AG08395 (cell line): ENCODE results near the gene CDH5.
A peak's percentile ranks its signal among the peaks of the same experiment; 100 is the strongest.

Source experiments
- DNase-seq: peaks from one replicate; pipeline ENCODE4 v3.0.0; 2012; ENCODE audit warnings: mixed read lengths, low spot score

Gene CDH5

DNA sequence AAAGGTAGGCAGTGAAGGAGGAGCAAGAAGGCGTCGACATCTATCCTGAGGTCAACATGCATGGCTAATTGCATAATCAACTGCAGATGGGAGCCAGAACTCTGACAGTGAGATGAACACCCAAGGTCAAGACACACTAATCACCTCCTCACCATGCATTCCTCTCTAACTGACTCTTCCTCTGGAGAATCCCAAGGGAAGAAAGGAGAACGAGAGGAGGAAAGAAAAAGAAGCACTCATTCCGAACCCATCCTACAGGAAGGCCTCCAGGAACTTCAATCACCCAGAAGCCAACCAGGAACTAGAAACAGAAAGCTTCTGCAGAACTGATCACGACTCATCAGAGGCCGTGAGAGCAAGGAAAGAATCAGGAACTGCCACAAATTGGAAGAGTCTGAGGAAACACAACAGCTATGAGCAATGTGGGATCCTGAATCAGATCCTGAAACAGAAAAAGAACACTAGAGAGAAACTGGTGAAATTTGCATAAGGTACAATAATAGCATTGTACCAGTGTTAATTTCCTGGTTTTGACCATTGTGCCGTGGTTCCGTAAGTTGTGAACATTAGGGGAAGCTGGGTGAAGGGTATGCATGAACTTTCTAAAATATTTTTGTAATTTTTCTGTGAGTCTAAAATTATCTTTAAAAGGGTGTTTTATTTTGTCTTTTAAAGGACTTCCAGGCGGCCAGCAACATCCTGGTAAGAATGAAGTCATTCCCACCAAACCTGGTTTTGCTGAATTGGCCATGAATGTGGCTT, 50.6 kb downstream of the CDH5 start:
- DNase-seq, result peak; percentile 80

DNA sequence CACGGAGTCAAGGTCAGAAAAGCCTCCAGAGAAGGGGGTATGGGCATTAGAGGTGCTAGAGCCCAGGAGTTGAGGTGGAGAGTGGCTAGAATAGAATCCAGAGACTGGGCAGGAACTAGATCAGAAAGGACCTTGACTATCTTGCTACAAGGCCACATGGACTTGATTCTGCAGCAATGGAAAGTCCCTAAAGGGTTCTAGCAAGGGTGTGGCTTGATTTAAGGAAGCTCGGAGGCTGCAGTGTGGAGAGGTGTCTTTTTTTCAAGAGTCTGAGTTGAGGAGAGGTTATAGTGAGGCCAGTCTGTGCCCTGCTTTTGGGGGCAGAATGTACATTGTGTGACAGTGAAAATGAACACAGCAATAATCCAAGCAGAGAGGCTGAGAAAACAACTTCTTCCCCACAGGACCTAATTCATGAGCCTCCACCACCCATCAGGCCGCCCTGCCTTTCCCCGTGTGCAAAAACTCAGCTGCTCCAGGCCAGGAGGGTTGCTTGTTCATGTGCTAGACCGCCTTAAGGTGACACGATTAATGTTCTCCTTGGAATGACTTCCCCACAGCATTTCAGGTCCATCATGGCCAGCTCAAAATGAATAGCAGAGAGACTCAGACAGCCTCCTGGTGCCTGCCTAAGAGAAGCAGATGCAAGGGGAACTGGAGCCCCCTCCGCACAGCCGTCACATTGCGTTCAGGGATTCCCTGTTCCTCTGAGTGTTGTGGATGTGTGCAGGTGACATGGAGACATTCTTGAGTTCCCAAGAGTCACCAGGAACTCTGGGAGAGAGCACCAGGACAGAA, 51.9 kb downstream of the CDH5 start:
- DNase-seq, result no peak

DNA sequence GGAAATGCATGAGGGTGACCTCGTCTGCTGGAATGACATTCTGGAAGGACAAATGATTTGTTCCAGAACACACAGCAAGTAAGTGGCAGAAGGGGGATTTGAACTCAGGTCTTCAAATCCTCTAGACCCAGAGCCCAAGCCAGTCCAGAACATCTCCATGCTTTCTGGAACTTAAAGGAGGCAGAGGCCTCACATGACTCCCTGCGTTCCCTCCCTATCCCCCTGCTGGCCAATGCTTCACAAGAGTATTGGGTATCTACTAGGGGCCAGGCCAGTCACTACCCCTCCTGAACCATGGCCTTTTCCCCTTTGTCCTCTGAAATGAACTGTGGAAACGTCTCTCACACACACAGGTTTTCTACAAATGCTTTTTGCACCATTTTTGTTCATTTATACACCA, 53.0 kb downstream of the CDH5 start:
- no peak for DNase-seq

DNA sequence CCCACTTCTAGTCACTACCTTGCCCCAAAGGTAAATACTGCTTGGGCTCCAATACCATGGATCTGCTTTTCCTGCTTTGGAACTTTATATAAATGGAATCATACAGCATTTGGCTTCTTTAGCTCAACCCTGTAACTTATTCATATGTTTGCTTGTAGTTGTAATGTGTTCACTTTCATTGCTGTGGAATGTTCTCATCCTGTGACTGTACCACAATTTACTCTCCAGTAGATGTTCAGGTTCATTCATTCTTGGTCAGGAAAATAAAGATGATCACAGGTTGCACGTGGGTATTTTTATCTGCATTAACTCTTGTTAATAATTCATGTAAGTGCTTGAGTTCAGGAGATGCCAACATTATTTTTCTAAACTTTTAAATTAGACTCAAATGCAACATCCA, 53.9 kb downstream of the CDH5 start:
- no peak for DNase-seq

DNA sequence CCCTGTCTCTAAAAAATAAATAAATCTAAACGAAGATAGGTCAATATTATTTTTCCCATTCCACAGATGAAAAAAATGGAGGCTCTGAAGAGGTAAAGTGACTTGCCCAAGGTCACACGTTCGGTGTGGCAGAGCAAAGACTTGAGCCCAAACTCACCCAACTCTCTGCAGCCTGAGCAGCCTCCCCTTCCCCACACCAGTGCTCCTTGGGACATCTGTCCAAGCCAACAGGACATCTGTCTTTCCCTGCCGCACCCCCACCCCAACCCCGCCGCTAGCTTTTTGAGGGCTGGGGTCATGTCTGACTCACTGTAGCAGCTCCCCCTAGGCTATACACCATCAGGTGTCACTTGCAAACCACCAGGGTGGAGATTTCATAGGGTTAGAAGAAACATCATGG, 55.4 kb downstream of the CDH5 start:
- DNase-seq, result no peak

DNA sequence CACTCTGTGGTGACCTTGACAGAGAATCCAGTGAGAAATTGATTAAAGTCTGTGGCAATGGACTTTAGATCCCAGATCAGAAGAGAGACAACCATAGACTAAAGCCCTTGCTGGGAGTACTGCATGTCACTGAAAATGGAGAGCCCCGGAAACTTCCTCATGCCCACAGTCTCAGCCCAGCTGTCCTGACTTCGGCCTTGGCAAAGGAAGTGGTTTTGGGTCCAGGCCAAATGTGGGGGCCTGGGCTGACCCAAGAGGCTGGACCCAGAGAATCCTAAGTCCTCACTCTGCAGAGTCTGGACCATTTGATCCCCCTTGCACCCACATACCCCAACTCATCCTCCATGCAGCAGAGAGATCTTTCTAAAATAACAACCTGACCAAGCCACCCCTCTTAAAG, 55.9 kb downstream of the CDH5 start:
- DNase-seq, result no peak

DNA sequence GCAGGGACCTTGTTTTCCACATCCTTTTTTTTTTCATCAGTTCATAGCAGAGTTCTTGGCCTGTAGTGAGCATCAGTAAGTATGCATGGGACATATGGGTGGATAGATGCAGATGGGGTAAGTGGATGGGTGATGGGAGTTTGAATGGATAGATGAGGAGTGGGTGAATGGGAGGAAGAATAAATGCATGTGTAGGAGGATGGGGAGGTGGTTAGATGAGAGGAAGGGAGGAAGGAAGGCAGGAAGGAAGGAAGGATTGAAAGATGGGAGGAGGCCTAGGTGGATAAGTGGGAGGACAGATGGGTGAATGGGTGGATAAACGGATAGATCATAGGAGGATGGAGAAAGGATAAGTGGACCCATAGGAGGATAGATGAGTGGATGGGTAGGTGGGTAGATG, 56.7 kb downstream of the CDH5 start:
- DNase-seq, result no peak

DNA sequence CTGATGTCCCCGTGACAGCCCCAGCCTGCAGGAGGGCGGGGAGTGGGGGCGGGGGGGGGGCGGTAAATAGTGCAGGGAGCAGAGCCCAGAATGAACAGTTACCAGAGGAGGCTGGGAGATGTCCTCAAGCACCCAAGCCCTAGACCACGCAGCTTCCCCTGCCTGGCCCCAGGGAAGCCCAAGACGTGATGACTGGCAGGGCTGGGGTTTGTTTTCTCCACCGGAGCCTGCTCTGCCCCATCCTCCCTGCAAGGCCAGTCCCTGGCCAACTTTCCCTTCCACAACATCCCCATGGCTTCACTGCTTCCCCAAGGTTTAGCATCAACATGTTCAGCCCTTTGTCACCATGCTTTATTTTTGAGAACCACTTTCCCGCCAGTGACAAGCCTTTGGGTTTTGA, 59.2 kb downstream of the CDH5 start:
- no peak for DNase-seq

DNA sequence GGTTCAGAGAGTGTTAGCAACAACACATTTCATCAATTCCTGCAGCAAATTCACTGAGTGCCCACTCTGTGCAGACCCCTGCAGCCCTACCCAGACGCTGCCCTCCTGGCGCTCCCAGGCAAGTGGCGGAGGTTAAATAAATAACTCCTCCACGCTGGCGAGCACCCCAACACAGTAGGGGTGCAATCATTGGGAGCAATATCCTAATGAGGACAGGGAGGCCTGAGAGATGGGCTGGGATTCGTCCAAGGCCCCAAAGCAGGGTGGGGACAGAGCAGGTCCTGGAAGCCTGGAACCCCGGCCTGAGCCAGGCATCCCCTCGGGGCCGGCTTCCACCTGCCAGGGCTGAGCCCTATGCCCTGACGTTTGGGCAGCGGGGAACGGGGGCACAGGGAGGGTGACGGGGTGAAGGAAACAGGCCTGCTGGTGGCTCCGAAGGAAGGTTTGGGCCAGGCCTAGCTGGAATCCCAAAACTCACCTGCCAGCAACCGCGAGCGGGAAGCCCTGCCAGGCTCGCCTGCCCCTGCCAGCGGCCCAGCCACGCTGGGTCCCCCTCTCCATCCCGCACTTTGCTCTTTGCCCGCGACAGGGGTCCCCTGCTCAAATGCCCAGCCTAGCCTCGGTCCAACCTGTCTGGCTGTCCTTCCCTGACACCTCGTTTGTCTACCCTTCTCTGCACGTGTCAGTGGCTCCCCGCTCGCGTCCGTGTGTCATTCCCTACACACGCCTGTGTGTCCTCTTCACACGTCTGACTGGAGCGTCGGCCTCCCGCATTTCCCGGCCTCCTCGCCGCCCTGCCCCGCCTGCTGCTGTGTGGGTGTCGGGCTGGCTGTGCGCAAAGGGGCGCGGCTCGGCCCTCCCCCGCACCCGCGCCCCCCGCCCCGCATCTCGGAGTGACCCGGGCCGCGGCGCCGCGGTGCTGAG, 59.9 kb downstream of the CDH5 start:
- no peak for DNase-seq

DNA sequence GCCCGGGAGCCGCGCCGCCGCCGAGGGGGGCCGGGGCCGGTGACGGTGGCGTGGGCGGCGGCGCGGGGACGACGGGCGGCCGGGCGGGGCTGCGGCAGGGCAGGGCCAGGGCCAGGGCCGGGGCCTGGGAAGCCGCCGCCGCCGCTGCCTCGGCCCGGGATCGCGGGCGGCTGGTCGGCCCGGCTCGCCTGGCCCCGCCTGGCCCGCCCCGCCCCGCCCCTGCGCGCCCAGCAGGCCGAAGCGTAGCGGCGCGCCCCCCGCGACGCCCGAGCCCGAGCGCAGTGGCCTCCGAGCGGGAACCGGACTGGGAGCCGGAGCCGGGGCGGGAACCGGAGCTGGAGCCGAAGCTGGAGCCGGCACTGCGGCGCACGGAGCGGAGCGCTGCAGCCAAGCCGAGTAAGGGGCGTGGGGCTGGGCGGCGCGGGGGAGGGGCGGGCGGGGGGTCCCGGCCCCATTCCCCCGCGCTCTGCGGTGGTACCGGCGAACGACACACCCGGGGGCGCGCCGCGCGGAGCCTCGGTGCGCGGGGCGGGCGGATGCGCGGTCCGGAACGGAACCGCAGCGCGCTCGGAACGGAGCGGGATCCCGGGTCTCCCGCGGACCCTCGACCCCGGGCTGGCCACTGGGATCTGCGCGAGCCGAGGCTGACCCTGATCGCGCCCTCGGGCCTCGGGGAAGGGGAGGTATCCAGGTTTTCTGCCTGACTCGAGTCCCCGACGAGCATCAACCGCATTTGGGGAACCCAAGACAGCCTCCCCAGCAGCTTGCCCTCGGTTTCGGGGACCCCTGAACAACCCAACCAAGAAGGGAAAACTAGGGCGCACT, 60.8 kb downstream of the CDH5 start, which contains the start of gene BEAN1:
TSS of gene BEAN1 (plus strand) at position 260 of the 825 bp plus-strand sequence. CDS start 10,382 bp downstream, outside the sequence.
- peak; percentile 48 for DNase-seq

DNA sequence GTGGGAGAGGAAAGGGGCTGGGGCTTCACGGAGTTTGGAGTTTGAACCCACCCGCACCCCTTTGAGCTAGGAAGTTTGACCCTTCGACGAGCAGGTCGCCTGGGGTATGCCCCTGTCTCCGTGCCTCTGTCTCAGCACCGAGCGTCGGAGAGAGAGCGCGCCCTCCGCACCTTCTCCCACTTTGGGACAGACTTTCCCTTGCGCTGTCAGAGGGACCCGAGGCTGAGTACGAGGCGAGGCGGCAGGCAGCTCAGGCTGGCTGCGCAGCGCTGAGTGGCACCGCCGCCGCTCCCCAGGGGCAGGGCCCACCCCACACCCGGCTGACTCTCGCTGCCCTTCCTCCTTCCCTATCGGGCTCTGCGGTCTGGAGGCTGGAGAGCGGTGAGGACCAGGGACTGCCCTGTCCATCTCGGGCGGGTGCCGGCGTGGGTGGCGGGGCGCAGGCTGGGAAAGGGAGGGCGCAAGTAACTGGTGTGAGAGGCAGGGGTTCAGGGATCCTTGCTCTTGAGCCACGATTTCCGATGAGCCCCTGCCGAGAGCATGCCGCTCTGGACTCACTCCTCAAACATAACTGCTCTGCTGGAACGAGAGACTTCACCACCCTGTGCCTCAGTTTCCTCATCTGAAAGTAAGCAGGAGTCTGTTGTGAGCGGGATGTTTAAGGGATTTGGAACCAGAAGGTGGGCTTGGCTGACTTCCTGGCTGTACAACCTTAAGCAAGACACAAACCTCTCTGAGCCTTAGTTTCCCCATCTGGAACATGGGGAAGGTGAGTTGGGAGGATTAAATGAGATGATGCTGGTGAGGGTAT, 61.6 kb downstream of the CDH5 start:
- no peak for DNase-seq

DNA sequence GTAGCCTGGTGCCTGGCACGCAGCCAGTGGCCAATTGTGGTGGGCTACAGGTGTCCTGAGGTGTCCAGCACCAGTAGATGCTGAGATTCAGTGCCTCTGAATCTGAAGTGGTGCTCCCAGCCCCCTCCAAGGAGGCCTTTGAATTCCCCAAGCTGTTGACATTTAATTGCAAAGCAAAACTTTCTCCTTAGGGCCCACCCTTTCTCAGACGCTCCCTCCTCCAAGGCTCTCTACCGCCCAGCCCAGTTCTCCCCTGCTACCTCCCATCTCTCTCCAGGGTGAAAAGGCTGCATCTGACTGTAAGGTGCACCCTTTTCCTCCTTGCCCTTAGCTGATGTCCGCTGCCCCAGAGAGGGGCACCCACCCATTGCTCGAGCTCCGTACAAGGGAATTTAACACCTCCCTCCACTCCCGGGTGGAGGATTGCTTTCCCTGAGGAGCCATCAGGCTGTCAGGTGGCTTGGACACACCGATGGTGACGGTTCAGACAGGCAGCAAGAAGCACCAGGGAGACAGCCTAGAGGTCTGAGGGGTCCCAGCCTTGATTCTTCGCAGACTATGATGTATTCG, 62.3 kb downstream of the CDH5 start:
- no peak for DNase-seq

DNA sequence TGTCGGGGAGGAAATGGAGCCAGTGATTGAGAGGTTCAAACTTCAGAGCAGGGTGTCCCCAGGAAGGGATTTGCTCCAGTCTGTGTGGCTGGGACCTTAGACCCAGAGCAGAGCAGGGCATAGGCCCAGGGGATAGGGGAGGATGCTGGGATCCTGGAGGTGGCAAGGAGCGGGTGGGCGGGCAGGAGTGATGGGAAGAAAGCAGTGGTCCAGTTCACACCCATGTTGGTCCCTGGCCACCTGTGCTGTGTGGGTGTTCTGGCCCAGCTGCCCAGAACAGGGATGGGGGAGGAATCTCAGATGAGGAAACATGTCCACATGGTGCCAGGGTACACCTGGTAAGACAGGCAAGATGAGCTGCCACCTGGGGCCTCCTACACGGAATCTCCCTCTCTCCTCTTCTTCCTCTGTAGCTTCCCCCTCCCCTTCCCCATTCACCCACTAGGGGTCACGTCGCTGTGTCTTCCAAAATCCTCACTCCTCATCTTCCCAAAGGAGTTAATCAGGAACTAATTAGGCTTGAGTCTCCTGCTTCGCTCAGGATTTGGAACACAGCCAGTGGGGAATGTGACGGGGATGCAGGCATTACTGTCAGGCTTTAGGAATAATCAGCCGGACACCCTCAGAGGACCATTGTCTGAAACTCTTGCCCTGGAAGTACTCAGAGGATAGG, 62.9 kb downstream of the CDH5 start:
- no peak for DNase-seq

DNA sequence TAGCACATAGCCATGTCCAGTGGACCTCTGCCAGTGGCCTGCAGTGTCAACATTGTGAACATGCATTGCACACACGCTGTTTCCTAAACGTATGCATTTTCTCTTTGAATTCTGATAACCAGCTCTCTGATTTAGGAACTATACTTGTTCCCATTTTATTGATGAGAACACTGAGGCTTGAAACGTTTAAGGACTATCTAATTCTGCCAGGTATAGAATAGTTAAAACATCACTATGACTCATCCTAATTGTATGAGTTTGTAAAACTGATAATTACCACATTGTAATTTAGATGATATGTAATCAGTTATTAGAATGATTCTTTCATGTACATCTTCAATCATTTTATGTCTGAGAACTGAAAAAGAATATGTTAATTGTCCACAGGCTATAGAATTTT, 63.7 kb downstream of the CDH5 start:
- DNase-seq, result no peak

DNA sequence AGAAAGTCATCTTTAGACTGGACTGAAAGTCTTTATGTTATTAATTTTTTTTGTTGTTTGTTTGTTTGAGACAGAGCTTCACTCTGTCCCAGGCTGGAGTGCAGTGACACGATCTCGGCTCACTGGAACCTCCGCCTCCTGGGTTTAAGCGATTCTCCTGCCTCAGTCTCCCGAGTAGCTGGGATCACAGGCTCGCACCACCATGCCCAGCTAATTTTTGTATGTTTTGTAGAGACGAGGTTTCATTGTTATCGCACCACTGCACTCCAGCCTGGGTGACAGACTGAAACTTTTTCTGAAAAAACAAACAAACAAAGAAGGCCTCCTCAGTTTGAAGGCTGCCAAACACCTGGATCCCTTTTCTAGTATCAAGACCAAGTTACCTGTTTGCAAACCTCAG, 65.3 kb downstream of the CDH5 start:
- no peak for DNase-seq

DNA sequence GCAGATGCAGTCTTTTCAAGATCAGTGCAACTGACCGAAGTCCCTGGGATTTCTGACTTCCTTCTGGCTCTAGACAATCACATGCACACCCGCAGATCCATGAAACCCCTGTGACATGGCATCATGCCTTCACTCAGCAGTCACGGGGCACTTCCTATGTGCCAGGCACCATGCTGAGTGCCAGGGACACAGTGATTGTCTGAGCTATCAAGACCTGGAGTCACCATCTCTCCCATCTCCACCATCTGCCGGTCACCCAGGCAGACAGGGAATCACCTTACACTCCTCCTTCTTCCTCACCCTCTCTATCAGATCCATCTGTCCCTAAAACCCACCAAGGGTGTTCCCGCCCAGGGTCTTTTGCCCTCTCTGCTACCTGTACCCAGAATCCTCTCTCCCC, 65.9 kb downstream of the CDH5 start:
- no peak for DNase-seq

DNA sequence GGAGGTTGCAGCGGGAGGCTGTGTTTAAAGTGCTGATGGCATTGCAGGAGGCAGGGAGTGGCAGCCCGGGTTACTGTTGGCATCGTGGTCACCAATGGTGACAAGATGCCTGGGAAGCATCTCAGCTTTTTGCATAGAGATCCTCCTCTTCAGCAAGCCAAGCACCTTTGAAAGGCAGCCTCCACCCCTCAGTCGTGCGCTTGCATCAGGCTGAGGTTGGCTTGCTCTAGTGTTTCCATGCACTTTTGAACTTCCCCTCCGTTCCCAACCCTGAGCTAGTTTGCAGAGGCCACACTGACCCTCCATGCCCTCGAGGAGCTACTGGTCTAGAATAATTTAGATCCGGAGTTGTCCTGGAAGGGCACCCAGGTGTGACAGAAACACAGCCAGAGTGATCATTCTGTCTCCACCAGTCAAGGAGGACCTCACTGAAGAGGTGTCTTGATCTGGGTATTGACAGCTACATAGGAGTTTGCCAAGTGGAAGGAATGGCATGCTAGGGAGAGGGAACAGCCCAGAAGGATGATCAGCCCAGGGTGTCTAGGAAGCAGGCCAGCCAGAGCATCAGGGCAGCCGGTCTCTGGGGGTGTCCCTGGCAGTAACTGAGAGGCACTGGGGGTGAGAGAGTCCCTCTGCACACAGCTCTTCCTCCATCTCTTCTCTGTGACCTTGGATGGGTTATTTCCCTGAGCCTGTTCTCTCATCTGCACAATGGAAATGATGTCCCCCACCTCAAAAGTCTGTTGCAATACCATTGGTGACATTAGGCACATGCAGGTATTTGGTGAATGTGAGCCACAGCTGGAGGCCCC, 68.3 kb downstream of the CDH5 start:
- no peak for DNase-seq

DNA sequence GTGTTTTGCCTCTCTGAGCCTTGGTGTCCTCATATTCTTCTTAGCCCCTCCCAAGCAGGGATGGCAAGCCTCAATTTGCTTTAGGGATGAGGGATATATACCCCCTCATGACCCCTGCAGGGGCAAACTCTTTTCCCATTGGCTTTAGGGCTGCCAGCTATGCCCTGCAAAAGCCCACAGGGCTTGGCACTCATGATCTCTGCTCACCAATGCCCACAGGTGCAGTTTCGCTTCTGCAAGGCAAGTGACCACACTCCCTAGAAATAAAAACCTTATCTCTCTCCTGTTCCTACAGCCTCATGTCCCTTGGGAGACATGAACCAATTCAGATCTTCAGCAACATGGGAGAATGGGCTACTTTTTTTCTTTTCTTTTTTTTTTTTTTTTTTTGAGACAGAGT, 69.4 kb downstream of the CDH5 start:
- DNase-seq, result no peak

DNA sequence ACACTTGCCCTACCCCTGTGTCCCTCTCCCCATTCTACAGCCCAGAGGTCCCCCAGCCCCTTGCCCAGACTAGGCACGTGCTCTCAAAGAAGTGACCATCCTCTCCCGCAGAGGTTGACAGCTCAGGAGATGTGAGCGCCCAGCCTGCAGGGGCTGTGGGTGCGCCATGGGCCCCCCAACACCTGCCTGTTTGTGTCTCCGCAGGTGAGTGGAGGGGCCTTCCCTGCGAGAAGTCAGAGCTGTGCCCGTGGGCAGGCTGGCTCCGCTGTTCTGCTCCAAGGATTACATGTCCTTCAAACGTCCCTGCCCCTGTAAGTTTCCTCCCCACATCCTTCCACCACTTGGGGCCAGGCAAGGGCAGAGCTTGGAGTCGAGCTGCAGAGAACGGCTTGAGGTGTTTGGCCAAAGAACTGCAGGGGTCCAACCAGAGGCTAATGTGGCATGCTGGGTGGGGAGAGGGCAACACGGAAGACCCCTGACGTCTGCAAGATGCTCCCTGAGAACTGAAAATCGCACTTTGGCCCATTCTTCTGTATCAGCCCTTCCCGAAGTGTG, 71.0 kb downstream of the CDH5 start:
- DNase-seq, result no peak
